NOMO-1 (cell line): Measurements from ENCODE around the gene GLIS1.

Experiments used
- DNase-seq, 2 experiments: peaks; one replicate each; lab custom pipeline; 2025; ENCODE audit not compliant: unreplicated experiment in 2 of 2; lab: John Stamatoyannopoulos, UW

Gene GLIS1

GRCh38 chr1:53620061-53620855 is 118.7 kb downstream of the GLIS1 start:
- no peak for DNase-seq

GRCh38 chr1:53619367-53620060 is 119.5 kb downstream of the GLIS1 start:
- DNase-seq, result no peak

- no peak for DNase-seq
These were observed 120.2 kb downstream of the GLIS1 start for GRCh38 chr1:53618500-53619366.

GRCh38 chr1:53617851-53618499 is 121.0 kb downstream of the GLIS1 start:
- DNase-seq, result no peak

DNA sequence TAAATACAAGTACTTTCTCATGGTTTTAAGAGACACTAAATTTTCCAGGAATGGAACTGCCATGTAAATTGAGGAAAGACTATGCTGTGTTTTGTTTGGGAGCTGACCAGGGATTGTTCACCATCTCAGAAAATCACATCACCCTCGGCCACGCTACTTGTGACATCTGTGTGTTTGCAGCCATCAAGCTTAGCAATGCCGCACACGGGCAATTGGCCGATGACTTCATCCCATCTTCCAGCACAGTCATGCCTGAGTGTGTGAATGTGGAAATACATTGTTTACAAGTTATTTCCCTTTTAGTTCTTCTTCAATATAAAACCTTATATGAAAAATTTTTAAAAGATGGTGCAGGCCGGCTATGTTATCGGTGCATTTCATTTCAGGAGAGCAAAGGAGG is 121.6 kb downstream of the GLIS1 start:
- DNase-seq, result no peak

- no peak for DNase-seq
These were observed 122.0 kb downstream of the GLIS1 start for GRCh38 chr1:53616927-53617326.

GRCh38 chr1:53616511-53616910 is 122.5 kb downstream of the GLIS1 start:
- DNase-seq, result no peak

DNA sequence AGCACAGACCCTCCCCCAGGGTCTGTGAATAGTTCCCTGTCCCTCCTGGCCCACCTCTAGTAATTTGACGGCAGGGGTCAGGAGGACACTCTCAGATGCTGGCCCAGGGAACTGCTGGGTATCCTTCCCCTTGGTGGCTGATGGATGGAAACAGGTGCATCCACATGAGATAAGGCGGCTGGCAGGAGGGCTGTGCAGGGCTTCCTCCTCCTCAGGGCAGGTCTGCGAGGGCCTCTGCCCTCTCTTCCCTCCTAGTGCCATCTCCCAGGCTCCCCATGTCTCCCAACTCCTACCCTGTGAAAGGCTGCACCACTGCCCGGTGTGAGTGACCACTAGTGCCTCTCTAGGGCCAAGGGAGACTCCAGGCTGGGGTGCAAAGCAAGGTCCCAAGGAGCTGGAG is 123.9 kb downstream of the GLIS1 start:
- DNase-seq, result no peak

GRCh38 chr1:53614231-53615021 is 124.5 kb downstream of the GLIS1 start:
- DNase-seq, result no peak

DNA sequence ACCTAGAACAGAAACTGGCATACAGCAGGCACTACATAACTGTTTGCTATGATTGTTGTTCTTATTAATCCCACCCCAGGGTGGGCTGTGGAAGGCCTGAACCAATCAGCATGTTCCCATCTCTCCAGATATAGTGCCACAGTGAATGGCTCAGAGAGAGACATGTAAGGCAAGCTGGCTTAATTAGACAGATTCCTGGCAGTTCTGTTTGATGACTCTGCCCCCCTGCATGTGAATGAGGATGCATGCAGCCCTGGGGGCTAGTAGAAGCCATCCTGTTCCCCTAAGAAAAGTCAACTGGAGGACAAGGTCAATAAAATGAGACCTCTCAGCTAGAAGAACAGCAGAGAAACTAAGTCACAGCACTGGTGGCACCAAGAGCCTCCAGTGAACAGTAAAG is 130.3 kb downstream of the GLIS1 start:
- DNase-seq, result no peak

DNA sequence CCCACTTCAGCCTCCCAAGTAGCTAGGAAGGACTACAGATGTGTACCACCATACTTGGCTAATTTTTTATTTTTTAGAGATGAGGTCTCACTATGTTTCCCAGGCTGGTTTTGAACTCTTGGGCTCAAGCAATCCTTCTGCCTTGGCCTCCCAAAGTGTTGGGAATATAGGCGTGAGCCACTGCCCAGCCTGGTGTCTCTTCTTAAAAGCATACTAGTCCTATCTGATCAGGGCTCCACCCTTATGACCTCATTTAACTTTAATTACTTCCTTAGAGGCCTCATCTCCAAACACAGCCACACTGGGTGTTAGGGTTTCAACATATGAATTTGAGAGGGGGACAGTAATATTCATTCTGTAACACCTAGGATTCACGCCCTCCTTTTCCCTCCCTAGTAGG is 130.9 kb downstream of the GLIS1 start:
- DNase-seq, result peak in 1 of 2 experiments; percentile 10

GRCh38 chr1:53606651-53607051 is 132.3 kb downstream of the GLIS1 start:
- DNase-seq, result no peak

- DNase-seq, result no peak
These were observed 132.8 kb downstream of the GLIS1 start for GRCh38 chr1:53606197-53606596.

GRCh38 chr1:53605181-53605580 is 133.8 kb downstream of the GLIS1 start:
- DNase-seq, result no peak

DNA sequence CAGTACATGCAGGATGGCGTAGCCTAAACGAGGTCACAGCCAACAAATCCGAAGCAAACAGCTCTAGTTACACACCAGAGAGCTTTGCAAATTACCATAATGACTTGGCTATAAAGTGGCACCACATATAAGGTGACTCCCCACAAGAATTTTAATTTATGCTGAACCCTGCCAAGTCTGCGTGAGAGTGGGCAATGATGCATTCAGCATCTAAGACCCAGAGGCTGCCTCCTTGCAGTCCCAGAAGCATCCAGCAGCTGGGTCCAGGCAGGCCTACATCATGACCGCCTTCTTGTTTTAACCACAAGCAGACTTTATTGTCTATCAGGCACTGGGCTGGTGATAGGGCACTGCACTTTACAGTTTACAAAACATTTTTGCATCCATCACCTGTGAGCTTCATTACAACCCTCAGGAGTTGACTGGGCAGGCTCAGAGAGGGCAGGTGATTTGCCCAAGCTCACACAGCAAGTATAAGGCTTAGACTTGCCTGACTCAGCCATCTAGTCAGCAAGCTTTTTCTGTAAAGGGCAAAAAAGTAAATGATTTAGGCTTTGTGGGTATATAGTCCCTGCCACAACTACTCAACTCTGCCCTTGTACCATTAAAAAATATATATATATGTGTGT is 134.6 kb downstream of the GLIS1 start:
- no peak for DNase-seq

GRCh38 chr1:53603431-53603830 is 135.5 kb downstream of the GLIS1 start:
- no peak for DNase-seq

GRCh38 chr1:53601867-53602775 is 136.8 kb downstream of the GLIS1 start:
- DNase-seq, result no peak

GRCh38 chr1:53601031-53601745 is 137.8 kb downstream of the GLIS1 start:
- no peak for DNase-seq
